ENCODE measurements around the gene MAML3.

MAML3 gene

GRCh38 chr4:139938414-139938813 is 215.6 kb downstream of the MAML3 start:
- DNase-seq (ENCODE audit: low spot score): no peak
- no peak for TF ChIP-seq CTCF (IDR thresholded peaks at IDR 0.05; ENCODE audit: extremely low read depth, missing control alignments)

DNA sequence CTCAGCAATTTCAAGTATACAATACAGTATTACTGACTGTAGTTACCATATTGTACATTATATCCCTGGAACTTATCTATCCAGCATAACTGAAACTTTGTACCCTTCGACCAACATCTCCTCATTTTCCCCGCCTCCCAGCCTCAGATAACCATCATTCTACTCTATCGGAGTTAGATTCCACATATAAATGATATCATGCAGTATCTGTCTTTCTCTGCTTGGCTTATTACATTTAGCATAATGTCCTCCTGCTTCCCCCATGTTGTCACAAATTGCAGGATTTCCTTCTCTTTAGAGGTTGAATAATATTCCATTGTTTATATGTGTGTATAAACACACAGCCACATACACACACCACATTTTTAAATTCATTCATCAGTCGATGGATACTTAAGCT is 218.1 kb downstream of the MAML3 start:
- TF ChIP-seq CTCF (IDR thresholded peaks at IDR 0.05; ENCODE audit: extremely low read depth, missing control alignments): no peak

GRCh38 chr4:139934708-139935195 is 219.2 kb downstream of the MAML3 start:
- no peak for TF ChIP-seq CTCF (IDR thresholded peaks at IDR 0.05; ENCODE audit: extremely low read depth, missing control alignments)
- no peak for DNase-seq (ENCODE audit: low spot score)

More for the DNA sequence above, 218.1 kb downstream of the MAML3 start:
- no peak for DNase-seq (ENCODE audit: low spot score)

DNA sequence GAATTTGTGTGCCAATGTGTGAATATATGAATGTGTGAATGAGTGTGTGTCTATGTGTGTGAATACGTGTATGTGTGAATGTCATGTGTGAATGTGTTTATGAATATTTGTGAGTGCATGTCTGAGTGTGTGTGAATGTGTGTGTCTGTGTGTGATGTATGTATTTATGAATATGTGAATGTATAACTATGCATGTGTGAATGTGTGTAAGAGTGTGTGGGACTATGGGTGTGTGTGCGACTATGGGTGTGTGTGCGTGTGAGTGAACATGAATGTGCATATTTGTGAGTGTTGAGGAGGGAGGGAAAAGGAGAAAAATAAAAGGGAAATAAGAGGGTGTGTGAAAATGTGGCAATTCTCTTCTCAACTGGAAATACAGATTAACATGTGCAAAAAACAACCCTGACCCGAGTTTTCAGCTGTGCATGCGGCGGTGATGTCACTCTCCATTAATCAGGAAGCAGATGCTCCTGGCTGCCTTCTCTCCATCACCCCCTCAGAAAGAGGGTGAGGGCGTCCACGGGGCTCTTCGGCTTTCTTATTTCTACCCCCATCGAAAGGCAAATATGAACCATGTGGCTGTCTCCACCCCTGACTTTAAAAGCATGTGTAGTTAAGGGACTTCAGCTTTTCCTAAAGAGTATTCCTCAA is 219.8 kb downstream of the MAML3 start:
- TF ChIP-seq CTCF (IDR thresholded peaks at IDR 0.05; ENCODE audit: extremely low read depth, missing control alignments): no peak

GRCh38 chr4:139933541-139933940 is 220.4 kb downstream of the MAML3 start:
- DNase-seq (ENCODE audit: low spot score): no peak
- no peak for TF ChIP-seq CTCF (IDR thresholded peaks at IDR 0.05; ENCODE audit: extremely low read depth, missing control alignments)

More for the DNA sequence above, 219.8 kb downstream of the MAML3 start:
- no peak for DNase-seq (ENCODE audit: low spot score)

DNA sequence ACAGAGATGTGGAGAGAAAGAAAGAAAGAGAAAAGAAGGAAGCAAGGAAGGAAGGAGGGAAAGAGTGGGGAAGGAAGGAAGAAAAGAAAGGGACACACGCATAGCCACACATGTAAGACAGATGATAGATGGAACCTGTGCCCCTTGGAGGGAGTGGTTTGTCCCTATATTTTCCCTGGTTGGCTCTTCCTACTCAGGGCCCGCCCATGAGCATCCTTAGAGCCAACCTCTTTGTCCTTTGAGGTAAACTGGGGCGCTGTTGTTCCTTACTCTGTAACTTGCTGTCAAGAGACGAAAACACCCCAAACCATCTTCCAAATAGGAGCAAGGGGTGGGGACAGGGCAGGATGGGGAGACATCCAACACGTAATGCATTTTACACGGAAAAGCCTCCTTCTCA is 220.9 kb downstream of the MAML3 start:
- no peak for TF ChIP-seq CTCF (IDR thresholded peaks at IDR 0.05; ENCODE audit: extremely low read depth, missing control alignments)

GRCh38 chr4:139924782-139925181 is 229.2 kb downstream of the MAML3 start:
- TF ChIP-seq CTCF (IDR thresholded peaks at IDR 0.05; ENCODE audit: extremely low read depth, missing control alignments): no peak
- DNase-seq (ENCODE audit: low spot score): no peak

More for the DNA sequence above, 220.9 kb downstream of the MAML3 start:
- DNase-seq (ENCODE audit: low spot score): no peak
